IPS-11a (cell line): ENCODE measurements around the gene FBXO4.
"Not testable (repeated sequence)": the region's sequence is repeated elsewhere in the genome, so short reads cannot be mapped to it uniquely, and the experiment has no call there.

ENCODE experiments used
- H3K4me3 ChIP-seq: one replicate; pipeline ENCODE4 v1.5.1; 2013; ENCODE audit warnings: low read depth, low read length, control low read depth

FBXO4 gene

GRCh38 chr5:41980396-41980795 is 55.3 kb downstream of the FBXO4 start:
- no peak overlapping the region for H3K4me3 ChIP-seq

GRCh38 chr5:41980870-41981269 is 55.8 kb downstream of the FBXO4 start:
- no peak overlapping the region for H3K4me3 ChIP-seq

GRCh38 chr5:41982858-41983257 is 57.8 kb downstream of the FBXO4 start:
- H3K4me3 ChIP-seq, result not testable (repeated sequence)

DNA sequence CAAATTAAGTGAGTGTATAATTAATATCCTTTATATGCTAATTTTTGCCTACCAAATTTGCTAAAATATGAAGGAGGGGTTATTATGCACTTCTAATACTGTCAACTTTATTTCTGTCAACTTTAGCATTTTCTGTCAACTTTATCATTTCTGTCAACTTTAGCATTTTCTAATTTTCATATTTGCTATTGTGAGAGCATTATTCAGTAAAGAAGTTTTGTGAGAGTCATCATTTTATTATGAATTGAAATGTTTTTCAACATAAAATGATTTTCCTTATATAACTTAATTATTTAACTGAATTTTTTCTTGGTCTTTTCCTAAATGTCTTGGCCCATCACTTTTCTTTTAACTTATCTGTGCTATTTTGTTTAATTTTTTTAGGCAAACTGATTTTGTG is 58.2 kb downstream of the FBXO4 start:
- H3K4me3 ChIP-seq, result no peak overlapping the region

DNA sequence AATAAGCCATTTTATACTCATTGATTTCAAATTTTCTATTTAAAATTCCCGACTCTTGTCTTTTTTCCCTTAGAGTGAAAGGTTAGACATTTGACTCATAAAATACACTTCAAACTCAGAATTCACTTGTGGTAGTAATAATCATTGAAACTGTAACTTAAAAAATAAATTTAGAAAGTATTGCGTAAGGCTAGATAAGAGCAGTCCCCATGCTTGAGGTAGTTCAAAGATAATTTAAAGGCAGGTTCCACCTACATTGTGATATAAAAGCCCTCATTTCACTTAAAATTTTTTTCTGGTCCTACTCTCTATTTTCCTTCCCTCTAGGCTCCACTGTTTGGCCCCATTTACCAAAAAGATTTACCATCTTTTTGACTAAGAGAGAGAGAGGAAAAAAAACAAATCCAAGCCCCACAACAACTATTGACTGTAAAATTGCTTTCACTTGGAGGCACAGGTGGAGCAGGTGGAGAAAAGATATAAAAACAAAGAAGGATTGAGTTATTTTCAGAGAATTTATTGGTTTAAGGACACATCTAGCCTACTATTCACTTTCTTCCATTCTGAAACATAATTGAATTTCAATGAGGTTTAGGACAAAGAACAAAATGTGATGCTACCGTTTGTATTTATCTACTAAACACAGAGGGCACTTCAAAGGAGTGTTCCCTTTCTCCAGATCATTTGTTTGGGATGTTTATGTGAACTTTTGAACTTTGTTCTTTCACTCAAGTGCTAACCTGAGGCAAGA is 61.0 kb downstream of the FBXO4 start:
- H3K4me3 ChIP-seq, result no peak overlapping the region
